OCI-M2 (cell line): Measurements from ENCODE around the gene ZC3HAV1L.
"Not testable (repeated sequence)": the region's sequence is repeated elsewhere in the genome, so short reads cannot be mapped to it uniquely, and the experiment has no call there.

Experiments used
- DNase-seq: peaks from one replicate; lab custom pipeline; 2025; ENCODE audit not compliant: unreplicated experiment; lab: John Stamatoyannopoulos, UW

ZC3HAV1L gene

GRCh38 chr7:139023076-139023475, 12.8 kb downstream of the ZC3HAV1L start:
- no peak for DNase-seq

- DNase-seq = no peak
Observed at GRCh38 chr7:139022286-139022685, 13.6 kb downstream of the ZC3HAV1L start.

- DNase-seq = no peak
Observed at GRCh38 chr7:139018910-139019309, 16.9 kb downstream of the ZC3HAV1L start.

- DNase-seq = peak; percentile 82
Observed at GRCh38 chr7:139016931-139017511, 18.8 kb downstream of the ZC3HAV1L start.

- DNase-seq = no peak
Observed at GRCh38 chr7:139011373-139011772, 24.5 kb downstream of the ZC3HAV1L start.

- no peak for DNase-seq
Observed at GRCh38 chr7:139004321-139005090, 31.3 kb downstream of the ZC3HAV1L start.

- no peak for DNase-seq
Observed at GRCh38 chr7:138999414-138999813, 36.4 kb downstream of the ZC3HAV1L start.

- no peak for DNase-seq
Observed at GRCh38 chr7:138992052-138992531, 43.8 kb downstream of the ZC3HAV1L start.

GRCh38 chr7:138987686-138988085, 48.2 kb downstream of the ZC3HAV1L start:
- DNase-seq = no peak

- DNase-seq = no peak
Observed at GRCh38 chr7:138982204-138982623, 53.6 kb downstream of the ZC3HAV1L start.

- no peak for DNase-seq
Observed at GRCh38 chr7:138981332-138982203, 54.3 kb downstream of the ZC3HAV1L start, which contains the start of gene KIAA1549. KIAA1549 (minus strand) TSS chr7:138981389; CDS start chr7:138981269, 120 bp downstream.

GRCh38 chr7:138980563-138981291, 55.1 kb downstream of the ZC3HAV1L start:
- DNase-seq = no peak

- DNase-seq = no peak
Observed at GRCh38 chr7:138979988-138980562, 55.8 kb downstream of the ZC3HAV1L start.

- DNase-seq = no peak
Observed at GRCh38 chr7:138979226-138979979, 56.4 kb downstream of the ZC3HAV1L start.

GRCh38 chr7:138978541-138979184, 57.2 kb downstream of the ZC3HAV1L start:
- DNase-seq = no peak

GRCh38 chr7:138976161-138976560, 59.7 kb downstream of the ZC3HAV1L start:
- DNase-seq = not testable (repeated sequence)
